ENCODE data around the gene MAEA. TPM values are rescaled to one million over a fixed set of nuclear protein-coding genes. Genes with fewer than 3 reads are reported as not detected.

Gene MAEA
- total and polyA plus RNA-seq, 9 of the 15 experiments (the other 6 are each of a cell fraction or from before 2014, with no cell fraction given) = 2.1 to 86.5 (median 45.0) TPM

DNA sequence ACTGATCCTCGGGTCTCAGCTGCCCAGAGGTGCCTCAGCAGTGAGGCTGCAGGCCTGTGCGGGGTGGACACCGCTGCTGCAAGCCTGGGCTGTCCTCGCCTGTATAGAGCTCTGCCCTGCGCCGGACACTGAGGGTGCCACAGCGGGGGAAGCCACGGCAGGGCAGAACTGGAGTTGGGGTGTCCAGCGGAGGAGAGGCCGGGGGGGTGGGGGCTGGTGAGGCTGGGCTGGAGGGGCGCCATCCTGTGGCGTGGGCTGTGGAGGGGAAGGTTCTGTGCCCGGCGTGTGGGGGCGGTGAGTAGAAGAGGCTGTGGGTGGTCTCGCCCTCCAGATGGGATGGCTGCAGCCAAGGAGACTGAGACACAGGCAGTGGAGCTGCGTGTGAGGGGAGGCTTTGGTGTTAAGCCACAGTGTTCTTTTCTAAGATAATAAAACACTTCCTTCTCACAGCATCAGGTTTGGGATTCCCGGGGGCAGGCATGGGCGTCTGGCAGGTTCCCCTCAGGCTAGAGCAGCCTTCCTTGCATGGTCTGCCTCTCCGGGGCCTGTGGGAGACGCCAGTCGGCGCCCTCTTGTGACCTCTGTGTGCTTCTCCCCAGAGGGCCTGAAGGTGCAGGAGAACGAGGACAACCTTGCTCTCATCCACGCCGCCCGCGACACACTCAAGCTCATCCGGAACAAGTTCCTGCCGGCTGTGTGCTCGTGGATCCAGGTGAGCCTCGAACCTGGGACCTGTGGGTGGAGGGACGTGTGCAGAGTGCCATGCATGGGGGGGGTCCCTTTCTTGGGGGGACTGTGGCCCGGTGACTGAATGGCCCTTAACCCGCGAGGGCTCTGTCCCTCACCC, 64.7 kb downstream of the MAEA start:
- intact Hi-C loops (cut with micrococcal nuclease) (loop anchor here (10.0 kb wide), 1 partner anchor 370 kb away; the partner anchor contains the start of genes TACC3 and TMEM129), in situ Hi-C loops (cut with MboI) (loop anchor here (5.0 kb wide), 2 partner anchors 222 to 273 kb away; no protein-coding TSS in a partner anchor)
- BruUV-seq (replicated peaks) = no TSS peak
- H3K4me2 ChIP-seq (ENCODE audit: insufficient read depth, low read length) = no peak overlapping the region
- no peak for DNase-seq (ENCODE audit: extremely low read depth in 1 of 4, low spot score in 3 of 4)
- ATAC-seq = 0 out of 3 replicates have a peak, but pooled peaks have one; percentile 15
- WGBS (ENCODE audit: insufficient coverage, low coverage, missing lambda C conversion rate) = 76% methylated on average over 24 of the region's 36 CpGs
- H3K4me3 ChIP-seq = no peak overlapping the region
- H3K79me2 ChIP-seq (ENCODE audit: control insufficient read depth, insufficient read depth, low read length) = no peaks in the 10 kb centered on the region
- POLR2A ChIA-PET = interaction anchor here (0.6 to 0.9 kb wide), 3 partner anchors 155 to 1043 kb away, joined by 3 to 4 read pairs (median 3); no protein-coding TSS in a partner anchor
- no peak overlapping the region for H3K9ac ChIP-seq (ENCODE audit: insufficient read depth in 1 of 2, low read depth in 2 of 2, low read length in 2 of 2)
- H3K9me3 ChIP-seq (replicated peaks; ENCODE audit: control insufficient read depth, insufficient read depth, low read depth, low read length) = no peaks in the 10 kb centered on the region
- H3K27me3 ChIP-seq (ENCODE audit: control insufficient read depth in 2 of 2, insufficient read depth in 2 of 2, low read length in 2 of 2) = no peaks in the 10 kb centered on the region
- peaks cover 4% of the 10 kb centered on the region for H3K9me1 ChIP-seq (ENCODE audit: control insufficient read depth, insufficient read depth, low read length)
- H3K4me1 ChIP-seq (replicated peaks in 1 of 2; ENCODE audit: control insufficient read depth in 2 of 2, insufficient read depth in 2 of 2, low read length in 2 of 2) = peaks cover 0 to 62% of the 10 kb centered on the region in 2 experiments; a peak in 3 of 5 replicates
- H3K36me3 ChIP-seq (ENCODE audit: control insufficient read depth, insufficient read depth, low read length) = peaks cover 44% of the 10 kb centered on the region; the same call in 2 of the 3 replicates
- H2AFZ ChIP-seq (ENCODE audit: low read depth, low read length) = no peak overlapping the region
- CTCF ChIA-PET (ENCODE audit: low intra/inter-chr PET ratio) = no interaction called here
- peaks cover 10% of the 10 kb centered on the region; the same call in 1 of the 2 replicates for H4K20me1 ChIP-seq (replicated peaks; ENCODE audit: control insufficient read depth, insufficient read depth, low read length)
- no peak overlapping the region for H3K27ac ChIP-seq (ENCODE audit: extremely low read depth, low read depth, low read length)
- no peak for FAIRE-seq
- TF ChIP-seq KLF6 (CRISPR knock-in tag; IDR thresholded peaks at IDR 0.05; ENCODE audit: borderline replicate concordance) (no peak), ETV6 (IDR thresholded peaks at IDR 0.05; ENCODE audit: borderline replicate concordance in 1 of 2, low read depth in 2 of 2, low read length in 1 of 2) (no peak), ETV6 (CRISPR knock-in tag; IDR thresholded peaks at IDR 0.05; ENCODE audit: borderline replicate concordance) (no peak), TAL1 (IDR thresholded peaks at IDR 0.05) (no peak), XRCC4 (IDR thresholded peaks at IDR 0.05; ENCODE audit: extremely low read depth, insufficient read depth, insufficient read length) (no peak), RAD21 (CRISPR knock-in tag; conservative IDR thresholded peaks at IDR 0.05 in 1 of 2, IDR thresholded peaks at IDR 0.05 in 1 of 2) (0 out of 4 replicates have a peak, but pooled peaks of 1 of the 2 experiments have one; percentile 5), POLR3A (IDR thresholded peaks at IDR 0.05; ENCODE audit: borderline replicate concordance, extremely low read depth, insufficient read depth, insufficient read length) (no peak), ILK (tag; IDR thresholded peaks at IDR 0.05; ENCODE audit: borderline replicate concordance, low read depth) (no peak), SLC30A9 (CRISPR knock-in tag; IDR thresholded peaks at IDR 0.05) (no peak), HMBOX1 (IDR thresholded peaks at IDR 0.05) (no peak), ZNF511 (CRISPR knock-in tag; IDR thresholded peaks at IDR 0.05) (no peak), POLR2G (IDR thresholded peaks at IDR 0.05; ENCODE audit: low read depth, low read length) (peak; percentile 20), RBFOX2 (IDR thresholded peaks at IDR 0.05; ENCODE audit: low read depth, low read length) (0 out of 2 replicates have a peak, but pooled peaks have one; percentile 16), RBM39 (optimal IDR thresholded peaks at IDR 0.05; ENCODE audit: low read depth, low read length) (no peak), GTF2E2 (tag; IDR thresholded peaks at IDR 0.05) (no peak), RAD51 (IDR thresholded peaks at IDR 0.05; ENCODE audit: borderline replicate concordance, low read depth) (no peak)
- TF ChIP-seq, protein P1, sequence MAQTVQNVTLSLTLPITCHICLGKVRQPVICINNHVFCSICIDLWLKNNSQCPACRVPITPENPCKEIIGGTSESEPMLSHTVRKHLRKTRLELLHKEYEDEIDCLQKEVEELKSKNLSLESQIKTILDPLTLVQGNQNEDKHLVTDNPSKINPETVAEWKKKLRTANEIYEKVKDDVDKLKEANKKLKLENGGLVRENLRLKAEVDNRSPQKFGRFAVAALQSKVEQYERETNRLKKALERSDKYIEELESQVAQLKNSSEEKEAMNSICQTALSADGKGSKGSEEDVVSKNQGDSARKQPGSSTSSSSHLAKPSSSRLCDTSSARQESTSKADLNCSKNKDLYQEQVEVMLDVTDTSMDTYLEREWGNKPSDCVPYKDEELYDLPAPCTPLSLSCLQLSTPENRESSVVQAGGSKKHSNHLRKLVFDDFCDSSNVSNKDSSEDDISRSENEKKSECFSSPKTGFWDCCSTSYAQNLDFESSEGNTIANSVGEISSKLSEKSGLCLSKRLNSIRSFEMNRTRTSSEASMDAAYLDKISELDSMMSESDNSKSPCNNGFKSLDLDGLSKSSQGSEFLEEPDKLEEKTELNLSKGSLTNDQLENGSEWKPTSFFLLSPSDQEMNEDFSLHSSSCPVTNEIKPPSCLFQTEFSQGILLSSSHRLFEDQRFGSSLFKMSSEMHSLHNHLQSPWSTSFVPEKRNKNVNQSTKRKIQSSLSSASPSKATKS (CRISPR knock-in tag; IDR thresholded peaks at IDR 0.05) = no peak
